BLaER1 treated with 17β-estradiol and CSF1 and Interleukin-3, amounts not matched to agents 10 nM and 100 nM (cell line): ENCODE results near the gene NTM.
"Not testable (repeated sequence)": the region's sequence is repeated elsewhere in the genome, so short reads cannot be mapped to it uniquely, and the experiment has no call there.

Source experiments
- H3K27ac ChIP-seq, 11 experiments: shearing (Covaris generic); formaldehyde crosslinking; 2 replicates each; pipeline ENCODE4 v1.8.1; 2022
- H3K27me3 ChIP-seq, 11 experiments: shearing (Covaris generic); formaldehyde crosslinking; 2 replicates each; pipeline ENCODE4 v1.8.1; 2022
- H3K36me3 ChIP-seq, 11 experiments: shearing (Covaris generic); formaldehyde crosslinking; 2 replicates each; pipeline ENCODE4 v1.8.1; 2022
- H3K4me1 ChIP-seq, 10 experiments: shearing (Covaris generic); formaldehyde crosslinking; 2 replicates each; pipeline ENCODE4 v1.8.1; 2022
- H3K4me2 ChIP-seq, 11 experiments: shearing (Covaris generic); formaldehyde crosslinking; 2 replicates each; pipeline ENCODE4 v1.8.1; 2022
- H3K4me3 ChIP-seq, 10 experiments: shearing (Covaris generic); formaldehyde crosslinking; 2 replicates each; pipeline ENCODE4 v1.8.1; 2022
- H3K9ac ChIP-seq, 11 experiments: shearing (Covaris generic); formaldehyde crosslinking; 2 replicates each; pipeline ENCODE4 v1.8.1; 2022
- H3K9me3 ChIP-seq, 11 experiments: shearing (Covaris generic); formaldehyde crosslinking; replicated peaks in 1 of 11; 2 replicates each; pipeline ENCODE4 v1.8.1; 2022
- H4K20me1 ChIP-seq, 11 experiments: shearing (Covaris generic); formaldehyde crosslinking; 2 replicates each; pipeline ENCODE4 v1.8.1; 2022
- Cebpa-rat ChIP-seq, 11 experiments: shearing (Covaris generic); IDR thresholded peaks; 2 replicates each; pipeline ENCODE4 v1.8.1; 2022

The NTM gene

GRCh38 chr11:131908316-131908715, 537.9 kb downstream of the NTM start:
- H3K9me3 ChIP-seq = peaks cover 0 to 18% (median 12%) of the 10 kb centered on the region in 11 experiments; a peak in 15 of 22 replicates
- no peak overlapping the region for H3K4me3 ChIP-seq
- no peak for TF ChIP-seq Cebpa-rat (IDR thresholded peaks at IDR 0.05)
- H3K27ac ChIP-seq = no peak overlapping the region
- H3K9ac ChIP-seq = no peak overlapping the region
- H3K36me3 ChIP-seq = no peaks in the 10 kb centered on the region
- H4K20me1 ChIP-seq = no peaks in the 10 kb centered on the region
- H3K4me2 ChIP-seq = no peak overlapping the region
- H3K4me1 ChIP-seq = no peaks in the 10 kb centered on the region
- no peaks in the 10 kb centered on the region for H3K27me3 ChIP-seq

GRCh38 chr11:131909426-131910177, 539.2 kb downstream of the NTM start:
- Histone ChIP-seq H3K9ac (no peak overlapping the region), H3K4me1 (no peaks in the 10 kb centered on the region), H3K27me3 (no peaks in the 10 kb centered on the region), H3K9me3 (peaks cover 0 to 18% (median 12%) of the 10 kb centered on the region in 11 experiments; a peak in 15 of 22 replicates), H3K27ac (no peak overlapping the region), H4K20me1 (no peaks in the 10 kb centered on the region), H3K4me3 (no peak overlapping the region), H3K4me2 (no peak overlapping the region), H3K36me3 (no peaks in the 10 kb centered on the region)
- no peak for TF ChIP-seq Cebpa-rat (IDR thresholded peaks at IDR 0.05)

- H3K4me1 ChIP-seq = no peaks in the 10 kb centered on the region
- H3K9ac ChIP-seq = no peak overlapping the region
- H3K4me2 ChIP-seq = no peak overlapping the region
- no peak overlapping the region for H3K4me3 ChIP-seq
- no peak overlapping the region for H3K27ac ChIP-seq
- no peak for TF ChIP-seq Cebpa-rat (IDR thresholded peaks at IDR 0.05)
- peaks cover 0 to 18% (median 12%) of the 10 kb centered on the region in 11 experiments; a peak in 15 of 22 replicates for H3K9me3 ChIP-seq
- no peaks in the 10 kb centered on the region for H4K20me1 ChIP-seq
- H3K27me3 ChIP-seq = no peaks in the 10 kb centered on the region
- no peaks in the 10 kb centered on the region for H3K36me3 ChIP-seq
Measured at GRCh38 chr11:131910178-131910522, 539.7 kb downstream of the NTM start.

- Histone ChIP-seq H3K9ac (no peak overlapping the region), H3K27ac (no peak overlapping the region), H3K4me2 (no peak overlapping the region), H3K9me3 (peaks cover 0 to 18% (median 12%) of the 10 kb centered on the region in 11 experiments; a peak in 15 of 22 replicates), H3K4me1 (no peaks in the 10 kb centered on the region), H3K36me3 (no peaks in the 10 kb centered on the region), H4K20me1 (no peaks in the 10 kb centered on the region), H3K4me3 (no peak overlapping the region), H3K27me3 (no peaks in the 10 kb centered on the region)
- no peak for TF ChIP-seq Cebpa-rat (IDR thresholded peaks at IDR 0.05)
Measured at GRCh38 chr11:131910523-131911387, 540.3 kb downstream of the NTM start.

- H3K9ac ChIP-seq, H3K4me3 ChIP-seq, H3K4me2 ChIP-seq, H4K20me1 ChIP-seq, H3K36me3 ChIP-seq, H3K27me3 ChIP-seq, H3K27ac ChIP-seq, H3K4me1 ChIP-seq: not testable (repeated sequence)
- peaks cover 0 to 18% (median 12%) of the 10 kb centered on the region in 11 experiments; a peak in 15 of 22 replicates for H3K9me3 ChIP-seq
Measured at GRCh38 chr11:131911388-131912032, 541.1 kb downstream of the NTM start.

GRCh38 chr11:131912134-131912533, 541.7 kb downstream of the NTM start:
- no peak overlapping the region for H3K27ac ChIP-seq
- no peaks in the 10 kb centered on the region for H3K36me3 ChIP-seq
- TF ChIP-seq Cebpa-rat (IDR thresholded peaks at IDR 0.05) = no peak
- H3K4me1 ChIP-seq = no peaks in the 10 kb centered on the region
- H3K9ac ChIP-seq = no peak overlapping the region
- peaks cover 0 to 18% (median 12%) of the 10 kb centered on the region in 11 experiments; a peak in 15 of 22 replicates for H3K9me3 ChIP-seq
- H4K20me1 ChIP-seq = no peaks in the 10 kb centered on the region
- no peak overlapping the region for H3K4me2 ChIP-seq
- H3K4me3 ChIP-seq = no peak overlapping the region
- no peaks in the 10 kb centered on the region for H3K27me3 ChIP-seq

- Histone ChIP-seq H3K9me3 (peaks cover 0 to 18% (median 12%) of the 10 kb centered on the region in 11 experiments; a peak in 15 of 22 replicates), H3K4me1 (no peaks in the 10 kb centered on the region), H4K20me1 (no peaks in the 10 kb centered on the region), H3K4me3 (no peak overlapping the region), H3K27ac (no peak overlapping the region), H3K4me2 (no peak overlapping the region), H3K9ac (no peak overlapping the region), H3K27me3 (no peaks in the 10 kb centered on the region), H3K36me3 (no peaks in the 10 kb centered on the region)
- no peak for TF ChIP-seq Cebpa-rat (IDR thresholded peaks at IDR 0.05)
Measured at GRCh38 chr11:131913267-131913666, 542.9 kb downstream of the NTM start.

- no peak for TF ChIP-seq Cebpa-rat (IDR thresholded peaks at IDR 0.05)
- no peak overlapping the region for H3K9ac ChIP-seq
- no peaks in the 10 kb centered on the region for H3K36me3 ChIP-seq
Measured at GRCh38 chr11:131914361-131914774, 544.0 kb downstream of the NTM start.

GRCh38 chr11:131916638-131917037, 546.2 kb downstream of the NTM start:
- Histone ChIP-seq H4K20me1 (no peaks in the 10 kb centered on the region), H3K36me3 (no peaks in the 10 kb centered on the region), H3K27ac (no peak overlapping the region), H3K27me3 (no peaks in the 10 kb centered on the region), H3K4me1 (no peaks in the 10 kb centered on the region), H3K4me3 (no peak overlapping the region), H3K9me3 (peaks cover 0 to 4% (median 0%) of the 10 kb centered on the region in 11 experiments; a peak in 2 of 22 replicates), H3K9ac (no peak overlapping the region), H3K4me2 (no peak overlapping the region)
- no peak for TF ChIP-seq Cebpa-rat (IDR thresholded peaks at IDR 0.05)

More at GRCh38 chr11:131914361-131914774, 544.0 kb downstream of the NTM start:
- H3K4me3 ChIP-seq = no peak overlapping the region
- H4K20me1 ChIP-seq = no peaks in the 10 kb centered on the region
- H3K27ac ChIP-seq = no peak overlapping the region
- H3K27me3 ChIP-seq = no peaks in the 10 kb centered on the region
- peaks cover 0 to 18% (median 12%) of the 10 kb centered on the region in 11 experiments; a peak in 15 of 22 replicates for H3K9me3 ChIP-seq
- H3K4me2 ChIP-seq = no peak overlapping the region
- H3K4me1 ChIP-seq = no peaks in the 10 kb centered on the region
